OCI-LY1 (cell line): ENCODE measurements around the gene FBXW7.

ENCODE experiments used
- H2AFZ ChIP-seq: fragments of 200-600 bp; sonication (generic), shearing (Covaris generic); 2 replicates; pipeline ENCODE4 v1.6.0; 2014; ENCODE audit warnings: antibody characterized with exemption, mild to moderate bottlenecking, low read length
- H3F3A ChIP-seq: fragments of 200-600 bp; sonication (generic), shearing (Covaris generic); 2 replicates; pipeline ENCODE4 v1.6.0; 2014; ENCODE audit warnings: mild to moderate bottlenecking, antibody characterized with exemption, low read length, moderate library complexity; ENCODE audit not compliant: insufficient read depth
- H3K27ac ChIP-seq: fragments of 200-600 bp; sonication (generic); 2 replicates; pipeline ENCODE4 v1.5.1; 2014; ENCODE audit warnings: low read length, mixed run types, mild to moderate bottlenecking, low read depth; ENCODE audit not compliant: poor library complexity, severe bottlenecking
- H3K27me3 ChIP-seq: fragments of 200-600 bp; sonication (generic); 2 replicates; pipeline ENCODE4 v1.6.0; 2014; ENCODE audit warnings: antibody characterized with exemption, mild to moderate bottlenecking, low read length, moderate library complexity; ENCODE audit not compliant: insufficient read depth
- H3K36me3 ChIP-seq: fragments of 200-600 bp; sonication (generic); 2 replicates; pipeline ENCODE4 v1.6.1; 2014; ENCODE audit warnings: mild to moderate bottlenecking, antibody characterized with exemption, low read length, moderate library complexity, mixed read lengths; ENCODE audit not compliant: insufficient read depth
- H3K4me1 ChIP-seq: fragments of 200-600 bp; sonication (generic); 2 replicates; pipeline ENCODE4 v1.5.1; 2014; ENCODE audit warnings: mild to moderate bottlenecking, low read length, moderate library complexity; ENCODE audit not compliant: insufficient read depth, severe bottlenecking
- H3K4me2 ChIP-seq: fragments of 200-600 bp; sonication (generic), shearing (Covaris generic); 2 replicates; pipeline ENCODE4 v1.6.1; 2014; ENCODE audit warnings: low read length
- H3K4me3 ChIP-seq: fragments of 200-600 bp; sonication (generic); 2 replicates; pipeline ENCODE4 v1.5.1; 2014; ENCODE audit warnings: low read length, low read depth, mild to moderate bottlenecking, mixed read lengths; ENCODE audit not compliant: poor library complexity, severe bottlenecking
- H3K79me2 ChIP-seq: fragments of 200-600 bp; shearing (Covaris generic); 2 replicates; pipeline ENCODE4 v1.6.1; 2016; ENCODE audit warnings: mixed run types, low read length, mixed read lengths; ENCODE audit not compliant: insufficient read depth
- H3K9ac ChIP-seq: fragments of 200-600 bp; sonication (generic), shearing (Covaris generic); 2 replicates; pipeline ENCODE4 v1.6.1; 2014; ENCODE audit warnings: mild to moderate bottlenecking, low read length, mixed read lengths
- H3K9me2 ChIP-seq: fragments of 200-600 bp; sonication (generic), shearing (Covaris generic); 2 replicates; pipeline ENCODE4 v1.6.1; 2014; ENCODE audit warnings: low read depth, mild to moderate bottlenecking, low read length, mixed read lengths
- H3K9me3 ChIP-seq: fragments of 200-600 bp; shearing (Covaris generic); 2 replicates; pipeline ENCODE4 v1.6.1; 2014; ENCODE audit warnings: low read length, mixed read lengths
- H4K20me1 ChIP-seq: fragments of 200-600 bp; sonication (generic), shearing (Covaris generic); 2 replicates; pipeline ENCODE4 v1.6.0; 2016; ENCODE audit warnings: mild to moderate bottlenecking, low read length; ENCODE audit not compliant: insufficient read depth
- CTCF ChIP-seq: fragments of 200-600 bp; sonication (generic), shearing (Covaris generic); IDR thresholded peaks from 2 replicates; pipeline ENCODE4 v1.5.1; 2017; ENCODE audit warnings: mild to moderate bottlenecking, antibody characterized with exemption, low read length, moderate library complexity, mixed read lengths
- EZH2 ChIP-seq: fragments of 200-600 bp; sonication (generic), shearing (Covaris generic); IDR thresholded peaks from 2 replicates; pipeline ENCODE4 v1.8.0; 2017; ENCODE audit warnings: borderline replicate concordance, mixed run types, mild to moderate bottlenecking, antibody characterized with exemption, low read length, moderate library complexity, mixed read lengths

FBXW7 gene

GRCh38 chr4:152577708-152578396, 42.0 kb upstream of the FBXW7 start:
- Histone ChIP-seq H2AFZ (peak overlapping the region; percentile 65; the same call in 1 of the 2 replicates), H3K4me3 (no peak overlapping the region), H3K27ac (no peak overlapping the region), H3K4me1 (peaks cover 19% of the 10 kb centered on the region), H3K9me2 (no peaks in the 10 kb centered on the region), H3K4me2 (peak overlapping the region; percentile 20; the same call in 1 of the 2 replicates), H3K79me2 (no peaks in the 10 kb centered on the region), H3K27me3 (no peaks in the 10 kb centered on the region), H3F3A (peaks cover 3% of the 10 kb centered on the region; the same call in 1 of the 2 replicates), H3K9ac (no peak overlapping the region), H3K36me3 (no peaks in the 10 kb centered on the region), H3K9me3 (no peaks in the 10 kb centered on the region), H4K20me1 (no peaks in the 10 kb centered on the region)
- no peak for TF ChIP-seq EZH2
- no peak for TF ChIP-seq CTCF

GRCh38 chr4:152575533-152575932, 39.6 kb upstream of the FBXW7 start:
- Histone ChIP-seq H3K9ac (no peak overlapping the region), H2AFZ (no peak overlapping the region), H3K27ac (no peak overlapping the region), H3K4me2 (no peak overlapping the region), H4K20me1 (no peaks in the 10 kb centered on the region), H3K9me2 (no peaks in the 10 kb centered on the region), H3K27me3 (no peaks in the 10 kb centered on the region), H3F3A (peaks cover 3% of the 10 kb centered on the region; the same call in 1 of the 2 replicates), H3K79me2 (no peaks in the 10 kb centered on the region), H3K4me3 (no peak overlapping the region), H3K4me1 (peaks cover 23% of the 10 kb centered on the region), H3K9me3 (no peaks in the 10 kb centered on the region), H3K36me3 (no peaks in the 10 kb centered on the region)
- TF ChIP-seq CTCF (no peak), EZH2 (no peak)

GRCh38 chr4:152573861-152574260, 38.0 kb upstream of the FBXW7 start:
- Histone ChIP-seq H4K20me1 (no peaks in the 10 kb centered on the region), H3K4me1 (peaks cover 20% of the 10 kb centered on the region), H3K9me3 (no peaks in the 10 kb centered on the region), H3K4me3 (no peak overlapping the region), H3K27ac (no peak overlapping the region), H2AFZ (no peak overlapping the region), H3K27me3 (no peaks in the 10 kb centered on the region), H3F3A (peaks cover 3% of the 10 kb centered on the region; the same call in 1 of the 2 replicates), H3K36me3 (no peaks in the 10 kb centered on the region), H3K9me2 (no peaks in the 10 kb centered on the region), H3K4me2 (no peak overlapping the region), H3K9ac (no peak overlapping the region), H3K79me2 (no peaks in the 10 kb centered on the region)
- TF ChIP-seq EZH2: no peak
- no peak for TF ChIP-seq CTCF
